ENCODE results near the gene CCS.
"Not testable (repeated sequence)": the region's sequence is repeated elsewhere in the genome, so short reads cannot be mapped to it uniquely, and the experiment has no call there.

Gene CCS

DNA sequence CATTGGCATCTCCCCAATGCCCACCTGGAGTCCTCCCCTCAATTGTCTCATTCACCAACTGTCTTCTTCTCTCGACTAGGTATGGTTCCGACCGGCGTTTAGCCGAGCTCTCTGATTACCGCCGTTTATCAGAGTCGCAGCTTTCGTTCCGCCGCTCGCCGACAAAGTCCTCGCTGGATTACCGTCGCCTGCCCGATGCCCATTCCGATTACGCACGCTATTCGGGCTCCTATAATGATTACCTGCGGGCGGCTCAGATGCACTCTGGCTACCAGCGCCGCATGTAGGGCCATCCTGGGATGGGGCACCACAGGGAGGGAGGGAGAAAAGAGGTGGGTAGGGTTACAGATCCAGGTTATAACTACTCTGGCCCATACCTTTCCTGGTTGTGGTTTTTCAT lies 33.4 kb downstream of the CCS start:
- no peak for DNase-seq (ENCODE audit: low spot score)

DNA sequence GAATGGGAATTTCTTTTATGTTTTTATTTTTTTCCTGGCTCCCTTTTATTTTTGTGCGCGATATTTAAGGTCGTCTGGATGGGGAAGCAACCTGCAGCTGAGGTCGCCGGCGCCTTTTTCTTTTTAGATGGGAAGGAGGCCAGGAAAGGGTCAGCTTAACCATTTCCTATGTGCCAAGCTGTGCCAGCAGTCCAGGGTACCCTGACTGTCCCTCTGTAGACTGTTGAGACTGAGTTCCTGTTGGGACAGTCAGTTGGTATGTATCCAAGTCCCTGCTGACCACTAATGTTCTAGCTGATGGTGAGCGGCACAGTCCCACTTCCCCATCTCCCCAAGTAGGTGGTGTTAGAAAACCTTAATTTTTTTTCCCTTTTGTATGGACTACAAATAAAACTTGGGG lies 33.9 kb downstream of the CCS start:
- no peak for DNase-seq (ENCODE audit: low spot score)

DNA sequence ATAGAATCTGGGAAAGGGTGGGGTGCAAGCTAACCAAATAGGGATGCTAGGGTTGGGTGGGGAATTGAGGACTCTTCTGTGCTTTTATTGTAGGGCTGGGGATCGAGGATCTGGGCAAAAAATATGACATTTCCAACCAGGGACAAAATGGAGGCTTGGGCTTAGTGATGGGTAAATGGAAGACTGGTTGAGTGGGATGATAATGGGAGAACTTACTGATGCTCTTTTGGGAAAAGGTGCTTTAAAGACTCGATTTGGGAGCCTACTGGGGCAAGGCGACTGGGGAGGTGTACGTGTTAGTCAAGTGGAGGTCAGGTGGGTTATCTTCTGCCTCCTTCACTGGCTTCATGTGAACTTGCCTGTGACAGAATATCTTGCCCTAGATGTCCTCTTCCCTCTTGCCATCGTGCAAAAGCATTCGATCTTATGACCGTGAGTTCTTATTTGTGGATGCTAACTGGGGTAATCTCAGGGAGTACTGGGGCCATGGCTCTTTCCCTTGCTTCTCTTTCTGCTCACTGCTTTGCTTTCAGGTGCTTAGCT lies 35.1 kb downstream of the CCS start:
- no peak for DNase-seq (ENCODE audit: low spot score)

DNA sequence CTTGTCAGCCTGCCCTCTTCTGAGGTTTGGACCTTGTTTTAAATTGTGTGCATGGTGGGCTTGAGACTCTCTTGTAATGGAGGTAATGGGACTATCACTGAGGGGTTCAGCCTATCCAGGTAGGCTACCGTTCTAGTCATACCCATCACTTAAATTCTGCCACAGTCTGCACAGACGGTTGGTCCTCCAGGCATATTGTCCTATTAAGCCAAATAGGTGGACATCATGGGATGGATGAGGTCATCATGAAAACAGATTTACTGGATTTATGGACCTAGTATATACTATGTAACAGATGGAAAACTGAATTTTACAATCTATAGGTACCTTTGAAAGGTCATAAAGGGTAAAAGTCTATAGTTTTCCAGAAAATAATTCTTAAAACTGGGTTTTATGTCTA lies 36.4 kb downstream of the CCS start:
- DNase-seq (ENCODE audit: low spot score): no peak

DNA sequence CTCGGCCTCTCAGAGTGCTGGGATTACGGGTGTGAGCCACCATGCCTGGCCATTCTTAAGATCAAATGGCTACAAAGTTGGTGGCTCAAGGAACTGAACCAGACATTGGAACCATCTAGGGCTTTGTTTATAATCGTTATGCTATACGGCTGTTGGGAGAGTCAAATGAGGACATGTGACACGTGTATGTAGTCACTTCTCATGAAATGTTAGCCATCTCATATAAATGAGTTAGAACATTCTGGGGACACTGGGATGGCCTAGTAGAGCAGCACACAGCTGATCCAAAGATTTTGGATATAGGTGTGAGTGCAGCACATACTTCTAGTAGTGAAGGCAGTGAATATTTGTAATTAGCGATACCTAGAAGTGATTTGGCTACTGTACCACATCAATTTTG lies 38.9 kb downstream of the CCS start:
- no peak for DNase-seq (ENCODE audit: low spot score)

DNA sequence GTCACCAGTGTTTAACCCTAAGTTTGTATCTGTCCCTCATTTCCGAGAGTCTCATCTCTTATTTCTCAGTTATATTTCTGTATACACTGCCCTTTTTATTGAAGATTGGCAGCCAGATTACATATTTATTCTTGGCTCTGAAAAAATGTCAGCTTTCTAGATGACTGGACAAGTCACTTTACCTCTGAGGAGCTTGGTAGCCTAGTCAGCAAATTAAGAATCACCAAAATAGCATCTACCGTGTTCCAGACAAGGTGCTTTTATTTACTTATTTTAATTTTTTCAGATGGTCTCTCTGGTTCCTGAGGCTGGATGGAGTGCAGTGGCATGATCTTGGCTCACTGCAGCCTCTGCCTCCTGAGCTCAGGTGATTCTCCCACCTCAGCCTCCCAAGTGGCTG lies 40.0 kb downstream of the CCS start:
- DNase-seq (ENCODE audit: low spot score): no peak

DNA sequence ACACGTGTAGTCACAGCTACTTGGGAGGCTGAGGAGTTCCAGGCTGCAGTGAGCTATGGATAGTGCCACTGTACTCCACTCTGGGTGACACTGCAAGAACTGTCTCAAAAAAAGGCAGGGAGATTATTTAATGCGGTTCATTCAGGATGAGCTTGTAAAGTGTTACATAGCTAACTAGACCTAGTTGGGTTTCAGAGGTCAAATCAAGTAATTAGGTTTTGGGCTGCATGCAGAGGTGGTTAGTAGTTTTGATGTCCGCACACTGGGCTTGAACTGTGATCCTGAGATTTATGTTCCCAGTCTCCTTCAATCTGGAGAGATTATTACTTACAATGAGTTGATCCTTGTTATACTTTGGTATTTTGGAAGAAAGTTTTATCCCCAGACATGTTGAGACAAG lies 43.4 kb downstream of the CCS start:
- DNase-seq (ENCODE audit: low spot score): no peak

DNA sequence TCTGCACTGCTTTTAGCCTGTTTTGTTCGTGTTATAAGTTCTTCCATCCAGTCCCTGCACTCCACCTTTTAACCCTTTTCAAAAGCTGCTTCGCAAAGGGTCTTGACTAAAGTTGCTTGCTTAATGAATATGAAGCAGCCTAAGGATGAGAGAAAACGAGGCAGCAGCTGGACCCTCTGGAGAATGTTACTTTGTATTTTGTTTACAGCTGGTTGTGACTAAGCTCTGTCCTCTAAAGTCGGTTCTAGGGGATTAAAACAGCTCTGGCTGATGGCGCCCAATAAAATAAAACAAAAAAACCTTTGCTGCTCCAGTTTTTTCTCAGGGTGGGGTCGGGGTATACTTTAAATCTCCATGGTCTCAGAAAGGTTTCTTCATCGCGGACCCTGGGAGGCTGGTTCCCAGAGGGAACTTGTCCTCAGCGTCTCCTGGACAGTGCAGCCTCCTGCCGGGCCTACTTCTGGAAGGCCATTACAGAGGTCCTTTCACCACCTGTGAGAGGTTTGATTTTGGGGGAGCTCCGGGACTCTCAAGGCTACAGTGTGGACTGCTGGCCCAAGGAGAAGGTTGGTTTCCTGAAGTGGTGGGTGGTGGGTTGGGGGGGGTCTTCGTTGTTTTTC lies 44.7 kb downstream of the CCS start:
- DNase-seq (ENCODE audit: low spot score): no peak

DNA sequence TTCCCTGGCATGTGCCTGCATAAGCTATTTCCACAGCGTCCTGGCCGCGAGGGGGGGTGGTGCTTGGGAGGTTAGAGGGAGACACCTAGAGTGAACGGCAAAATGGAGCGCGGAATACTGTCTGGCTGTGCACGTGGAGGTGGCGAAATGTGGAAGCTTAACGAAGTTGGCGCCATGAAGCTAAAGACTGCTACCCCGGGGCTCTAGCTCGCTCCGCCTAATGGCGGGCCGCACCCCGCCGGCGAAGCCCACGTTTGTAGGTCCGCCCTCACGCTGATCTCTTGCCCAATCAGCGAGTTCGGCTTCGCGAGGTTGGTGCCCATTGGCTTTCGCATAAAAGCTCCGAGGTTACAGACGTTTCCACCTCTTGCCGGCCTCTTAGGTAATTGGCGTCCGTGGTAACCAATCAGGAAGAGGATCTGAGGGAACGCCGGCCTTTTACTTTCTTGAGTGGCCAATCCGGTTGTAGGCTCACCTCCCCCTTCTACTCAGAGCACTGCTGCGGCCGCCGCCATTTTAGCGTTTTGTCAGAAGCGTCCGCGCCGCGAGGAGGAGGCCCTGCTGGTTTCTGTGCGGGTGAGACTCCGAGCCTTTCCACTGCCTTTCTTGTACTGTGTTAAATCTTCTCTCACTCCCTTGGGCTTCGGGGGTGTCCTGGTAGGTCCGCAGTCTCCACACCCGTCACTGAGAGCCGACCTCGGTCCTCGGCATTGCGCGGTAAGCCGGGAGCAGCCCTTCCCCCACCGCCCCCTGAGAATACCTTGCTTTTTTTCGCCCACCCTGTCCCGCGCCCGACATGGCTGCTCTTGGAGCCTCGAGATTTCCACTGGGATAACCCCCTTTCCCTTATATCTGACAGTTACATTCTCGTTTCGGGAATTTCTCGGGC lies 45.4 kb downstream of the CCS start, which contains the start of gene RBM4:
Gene RBM4, plus strand, starts transcription at position 527 of the 889 bp plus-strand sequence. CDS start 1,009 bp downstream, outside the sequence.
- DNase-seq (ENCODE audit: low spot score): peak; percentile 99

DNA sequence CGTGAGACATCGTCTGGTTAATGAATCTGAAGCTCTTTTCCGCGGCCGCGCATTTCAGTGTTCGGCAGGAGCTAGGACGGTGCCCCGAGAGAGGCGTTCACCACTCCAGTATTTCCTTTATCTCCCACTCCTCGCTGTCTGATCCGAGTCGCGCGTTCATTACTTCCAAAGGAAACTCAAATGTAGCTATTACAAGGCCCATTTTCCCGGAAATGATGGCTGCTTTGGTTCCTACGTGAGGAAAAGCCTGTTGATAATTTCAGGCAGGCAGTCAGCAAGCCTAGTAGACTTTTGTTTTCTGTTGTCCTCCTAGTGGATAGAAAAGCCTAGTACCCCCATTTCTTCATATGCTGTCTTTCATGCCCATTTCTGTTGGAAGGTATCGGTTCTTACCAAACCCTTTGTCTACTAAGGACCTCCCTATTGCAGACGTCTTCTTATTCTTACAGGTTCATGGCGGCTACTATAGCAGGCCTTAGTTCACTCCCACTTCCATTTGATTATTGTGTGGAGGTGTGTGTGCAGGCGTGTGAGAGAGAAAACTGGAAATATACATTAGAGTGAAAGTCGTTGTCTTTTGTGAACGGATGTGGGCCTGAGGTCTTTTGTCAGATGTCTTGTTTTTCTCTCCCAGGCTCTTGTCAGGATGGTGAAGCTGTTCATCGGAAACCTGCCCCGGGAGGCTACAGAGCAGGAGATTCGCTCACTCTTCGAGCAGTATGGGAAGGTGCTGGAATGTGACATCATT lies 46.3 kb downstream of the CCS start:
- DNase-seq (ENCODE audit: low spot score): peak; percentile 41

DNA sequence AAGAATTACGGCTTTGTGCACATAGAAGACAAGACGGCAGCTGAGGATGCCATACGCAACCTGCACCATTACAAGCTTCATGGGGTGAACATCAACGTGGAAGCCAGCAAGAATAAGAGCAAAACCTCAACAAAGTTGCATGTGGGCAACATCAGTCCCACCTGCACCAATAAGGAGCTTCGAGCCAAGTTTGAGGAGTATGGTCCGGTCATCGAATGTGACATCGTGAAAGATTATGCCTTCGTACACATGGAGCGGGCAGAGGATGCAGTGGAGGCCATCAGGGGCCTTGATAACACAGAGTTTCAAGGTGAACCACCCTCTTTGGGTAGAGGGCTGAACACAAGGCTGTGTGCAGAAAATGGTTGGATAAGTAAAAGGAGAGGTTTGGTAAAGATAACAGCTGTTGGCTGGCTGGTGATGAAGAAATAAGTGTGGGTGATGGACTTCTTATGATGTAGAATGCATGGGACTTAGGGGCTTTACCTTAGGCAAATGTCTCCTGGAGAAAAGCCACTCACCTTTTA lies 46.9 kb downstream of the CCS start:
- not testable (repeated sequence) for DNase-seq (ENCODE audit: low spot score)

DNA sequence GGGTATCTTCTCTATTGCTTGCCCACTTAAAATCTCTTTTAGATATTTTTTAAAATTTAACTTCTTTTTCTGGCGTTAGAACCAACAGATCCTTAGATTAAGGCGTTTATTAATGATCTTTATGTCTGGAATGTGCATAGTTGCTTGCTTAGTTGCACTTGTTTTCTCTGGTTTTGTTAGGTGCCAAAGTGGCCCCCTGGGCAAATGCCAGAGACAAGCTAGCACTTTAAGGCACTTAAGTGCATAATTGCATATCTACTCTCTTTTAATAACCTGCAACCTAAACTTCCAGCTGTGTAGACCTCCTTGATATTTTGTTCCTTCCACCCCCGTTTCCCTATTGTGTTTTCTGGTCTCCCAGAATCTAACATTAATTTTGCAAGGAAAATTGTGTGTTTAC lies 48.8 kb downstream of the CCS start:
- DNase-seq (ENCODE audit: low spot score): no peak

DNA sequence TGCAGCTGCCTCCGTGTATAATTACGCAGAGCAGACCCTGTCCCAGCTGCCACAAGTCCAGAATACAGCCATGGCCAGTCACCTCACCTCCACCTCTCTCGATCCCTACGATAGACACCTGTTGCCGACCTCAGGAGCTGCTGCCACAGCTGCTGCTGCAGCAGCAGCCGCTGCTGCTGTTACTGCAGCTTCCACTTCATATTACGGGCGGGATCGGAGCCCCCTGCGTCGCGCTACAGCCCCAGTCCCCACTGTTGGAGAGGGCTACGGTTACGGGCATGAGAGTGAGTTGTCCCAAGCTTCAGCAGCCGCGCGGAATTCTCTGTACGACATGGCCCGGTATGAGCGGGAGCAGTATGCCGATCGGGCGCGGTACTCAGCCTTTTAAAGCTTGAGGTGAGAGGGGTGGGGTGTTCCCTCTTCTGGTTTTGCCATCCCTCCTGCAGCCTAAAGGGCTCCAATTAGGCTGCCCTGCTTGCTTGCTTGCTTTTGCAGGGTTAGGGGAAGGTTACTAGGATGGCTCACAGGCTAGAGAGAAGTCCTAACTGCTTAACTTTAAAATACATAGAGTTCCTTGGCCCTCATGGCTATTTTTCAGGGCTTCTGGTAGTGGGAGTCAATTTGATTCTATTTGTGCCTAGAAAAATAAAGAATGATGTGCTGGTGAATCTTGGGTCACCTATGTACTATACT lies 50.9 kb downstream of the CCS start:
- no peak for DNase-seq (ENCODE audit: low spot score)

DNA sequence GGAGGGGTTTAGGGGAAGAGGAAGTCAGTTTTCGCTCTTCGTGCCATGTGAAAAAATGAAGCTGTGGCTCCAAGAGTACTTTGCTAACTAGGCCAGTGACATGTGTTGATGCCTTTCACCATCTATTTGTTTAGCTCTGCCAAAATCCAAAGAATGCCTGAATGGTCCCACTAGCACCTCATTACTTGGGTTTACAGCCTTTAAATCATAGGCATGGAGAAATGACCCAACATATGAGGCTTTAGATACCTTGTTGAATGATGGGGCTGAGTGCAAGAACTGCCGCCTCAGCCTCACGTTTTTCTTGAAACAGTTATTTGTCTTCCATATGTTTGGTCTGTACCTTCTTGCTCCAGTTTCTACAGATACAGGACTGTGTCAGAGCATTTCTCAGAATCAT lies 53.8 kb downstream of the CCS start:
- no peak for DNase-seq (ENCODE audit: low spot score)

DNA sequence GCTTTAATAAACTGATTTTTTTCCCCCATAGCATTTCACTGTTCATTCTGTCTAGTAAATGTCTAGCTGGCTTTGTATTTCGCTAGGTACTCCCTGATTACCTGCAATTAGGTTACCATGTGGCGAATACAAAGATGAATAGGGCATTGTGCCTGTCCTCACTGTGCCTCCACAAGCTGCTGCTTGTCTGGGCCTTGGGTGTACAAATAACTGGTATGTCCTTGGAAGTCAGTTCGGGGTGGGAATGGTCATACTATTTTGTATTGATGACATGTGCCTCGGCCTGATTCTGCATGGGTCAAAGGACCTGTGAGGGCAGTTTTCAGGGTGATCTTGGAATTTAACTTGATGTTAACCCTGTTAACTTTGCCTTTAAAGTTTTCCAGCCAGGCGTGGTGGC lies 56.9 kb downstream of the CCS start:
- DNase-seq (ENCODE audit: low spot score): no peak

DNA sequence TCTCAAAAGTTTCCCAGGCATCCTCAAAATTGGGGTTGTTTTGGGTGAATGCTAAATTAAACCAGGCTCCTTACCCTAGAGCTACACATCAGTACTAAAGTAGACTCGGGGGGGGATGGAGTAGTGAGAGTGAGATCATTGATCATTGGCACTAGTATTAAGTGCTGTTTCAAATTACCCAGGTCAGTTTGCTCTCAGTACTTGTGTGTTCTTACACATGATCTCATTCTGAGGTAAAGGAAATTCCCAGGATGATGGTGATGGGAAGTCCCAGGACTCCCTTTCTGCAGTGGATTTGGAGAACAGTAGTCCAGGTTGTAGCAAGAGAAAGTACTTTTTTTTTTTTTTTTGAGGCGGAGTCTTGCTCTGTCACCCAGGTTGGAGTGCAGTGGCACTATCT lies 58.0 kb downstream of the CCS start:
- DNase-seq (ENCODE audit: low spot score): no peak

DNA sequence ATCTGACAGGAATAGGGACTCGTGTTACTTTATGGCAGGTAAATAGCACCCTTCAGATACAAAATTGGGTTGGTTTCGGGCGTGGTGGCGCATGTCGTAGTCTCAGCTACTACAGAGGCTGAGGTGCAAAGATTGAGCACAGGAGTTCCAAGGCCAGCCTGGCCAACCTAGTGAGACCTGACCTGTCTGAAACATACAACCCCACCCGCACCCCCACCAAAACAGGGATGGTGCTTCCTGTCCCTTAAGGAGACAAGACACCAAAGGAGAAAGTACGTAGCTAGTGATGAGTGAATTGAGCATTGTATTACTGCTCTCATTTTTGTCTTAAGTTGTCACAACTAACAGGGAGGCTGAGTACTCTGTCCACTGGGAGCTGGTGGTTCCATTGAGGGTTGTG lies 59.7 kb downstream of the CCS start:
- DNase-seq (ENCODE audit: low spot score): no peak

DNA sequence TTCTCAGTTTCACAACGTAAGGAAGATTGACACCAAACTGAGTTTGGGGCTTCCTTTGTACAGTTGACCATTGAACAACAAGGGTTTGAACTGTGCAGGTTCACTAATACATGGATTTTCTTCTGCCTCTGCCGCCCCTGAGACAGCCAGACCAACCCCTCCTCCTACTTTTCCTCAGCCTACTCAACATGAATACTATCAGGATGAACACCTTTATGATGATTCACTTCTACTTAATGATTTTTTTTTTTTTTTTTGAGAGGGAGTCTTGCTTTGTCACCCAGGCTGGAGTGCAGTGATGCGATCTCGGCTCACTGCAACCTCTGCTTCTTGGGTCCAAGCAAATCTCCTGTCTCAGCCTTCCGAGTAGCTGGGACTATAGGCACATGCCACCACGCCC lies 60.1 kb downstream of the CCS start:
- DNase-seq (ENCODE audit: low spot score): no peak

Measured in CD4-positive, alpha-beta T cell treated with Interleukin-2 at 100 ng/mL for 4 hours (primary cell).